WERI-Rb-1 (cell line): ENCODE measurements around the gene ATP6V0D1.

Experiments used
- DNase-seq: peaks from one replicate; pipeline ENCODE4 v3.0.0-alpha.2; 2020
- H3K27ac ChIP-seq: fragments of 250-450 bp; sonication (Bioruptor Pico); 2 replicates; pipeline ENCODE4 v1.5.1; 2020; ENCODE audit warnings: mild to moderate bottlenecking, moderate library complexity
- H3K27me3 ChIP-seq: fragments of 250-450 bp; sonication (Bioruptor Pico); 2 replicates; pipeline ENCODE4 v1.5.1; 2021; ENCODE audit warnings: mild to moderate bottlenecking, low read depth, moderate library complexity; ENCODE audit not compliant: insufficient read depth, severe bottlenecking
- H3K36me3 ChIP-seq: fragments of 250-450 bp; sonication (Bioruptor Pico); 2 replicates; pipeline ENCODE4 v1.5.1; 2020; ENCODE audit warnings: mild to moderate bottlenecking, moderate library complexity
- H3K4me3 ChIP-seq: 2 replicates; pipeline ENCODE4 v1.5.1; 2011; ENCODE audit warnings: low read depth, mild to moderate bottlenecking, control low read depth, low read length
- H3K9me3 ChIP-seq: fragments of 250-450 bp; sonication (Bioruptor Pico); 2 replicates; pipeline ENCODE4 v1.5.1; 2021; ENCODE audit warnings: mild to moderate bottlenecking, moderate library complexity; ENCODE audit not compliant: severe bottlenecking
- TF ChIP-seq, protein P1 (sequence below): IDR thresholded peaks from 2 replicates; pipeline ENCODE4 v1.5.1; 2011; ENCODE audit warnings: low read depth, mild to moderate bottlenecking, control low read depth, inconsistent platforms, low read length

The ATP6V0D1 gene

DNA sequence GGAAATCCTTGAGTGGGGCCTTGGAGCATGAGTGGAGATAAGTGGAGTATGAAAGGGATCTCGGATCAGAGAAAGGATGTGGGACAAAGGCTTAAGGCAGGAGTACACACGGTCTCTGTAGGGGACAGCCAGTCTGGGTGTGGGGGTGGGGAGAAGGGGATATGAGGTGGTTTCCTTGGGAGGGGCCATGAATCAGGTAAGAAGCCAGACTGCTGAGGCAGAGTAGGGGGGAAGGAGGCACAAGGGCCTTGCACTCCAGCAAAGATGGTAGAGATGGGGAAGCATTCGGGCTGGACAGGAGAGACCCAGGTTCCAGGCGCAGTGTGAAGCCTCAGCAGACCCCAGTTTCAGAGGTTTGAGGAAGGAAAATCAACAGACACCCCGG lies 48.5 kb downstream of the ATP6V0D1 start:
- no peaks in the 10 kb centered on the region for H3K27me3 ChIP-seq
- H3K4me3 ChIP-seq, result peak overlapping the region; percentile 39
- peak overlapping the region; percentile 98 for H3K27ac ChIP-seq
- H3K36me3 ChIP-seq, result peaks cover 25% of the 10 kb centered on the region
- TF ChIP-seq, protein P1, sequence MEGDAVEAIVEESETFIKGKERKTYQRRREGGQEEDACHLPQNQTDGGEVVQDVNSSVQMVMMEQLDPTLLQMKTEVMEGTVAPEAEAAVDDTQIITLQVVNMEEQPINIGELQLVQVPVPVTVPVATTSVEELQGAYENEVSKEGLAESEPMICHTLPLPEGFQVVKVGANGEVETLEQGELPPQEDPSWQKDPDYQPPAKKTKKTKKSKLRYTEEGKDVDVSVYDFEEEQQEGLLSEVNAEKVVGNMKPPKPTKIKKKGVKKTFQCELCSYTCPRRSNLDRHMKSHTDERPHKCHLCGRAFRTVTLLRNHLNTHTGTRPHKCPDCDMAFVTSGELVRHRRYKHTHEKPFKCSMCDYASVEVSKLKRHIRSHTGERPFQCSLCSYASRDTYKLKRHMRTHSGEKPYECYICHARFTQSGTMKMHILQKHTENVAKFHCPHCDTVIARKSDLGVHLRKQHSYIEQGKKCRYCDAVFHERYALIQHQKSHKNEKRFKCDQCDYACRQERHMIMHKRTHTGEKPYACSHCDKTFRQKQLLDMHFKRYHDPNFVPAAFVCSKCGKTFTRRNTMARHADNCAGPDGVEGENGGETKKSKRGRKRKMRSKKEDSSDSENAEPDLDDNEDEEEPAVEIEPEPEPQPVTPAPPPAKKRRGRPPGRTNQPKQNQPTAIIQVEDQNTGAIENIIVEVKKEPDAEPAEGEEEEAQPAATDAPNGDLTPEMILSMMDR, result no peak
- peak; percentile 80 for DNase-seq
- H3K9me3 ChIP-seq, result no peaks in the 10 kb centered on the region

DNA sequence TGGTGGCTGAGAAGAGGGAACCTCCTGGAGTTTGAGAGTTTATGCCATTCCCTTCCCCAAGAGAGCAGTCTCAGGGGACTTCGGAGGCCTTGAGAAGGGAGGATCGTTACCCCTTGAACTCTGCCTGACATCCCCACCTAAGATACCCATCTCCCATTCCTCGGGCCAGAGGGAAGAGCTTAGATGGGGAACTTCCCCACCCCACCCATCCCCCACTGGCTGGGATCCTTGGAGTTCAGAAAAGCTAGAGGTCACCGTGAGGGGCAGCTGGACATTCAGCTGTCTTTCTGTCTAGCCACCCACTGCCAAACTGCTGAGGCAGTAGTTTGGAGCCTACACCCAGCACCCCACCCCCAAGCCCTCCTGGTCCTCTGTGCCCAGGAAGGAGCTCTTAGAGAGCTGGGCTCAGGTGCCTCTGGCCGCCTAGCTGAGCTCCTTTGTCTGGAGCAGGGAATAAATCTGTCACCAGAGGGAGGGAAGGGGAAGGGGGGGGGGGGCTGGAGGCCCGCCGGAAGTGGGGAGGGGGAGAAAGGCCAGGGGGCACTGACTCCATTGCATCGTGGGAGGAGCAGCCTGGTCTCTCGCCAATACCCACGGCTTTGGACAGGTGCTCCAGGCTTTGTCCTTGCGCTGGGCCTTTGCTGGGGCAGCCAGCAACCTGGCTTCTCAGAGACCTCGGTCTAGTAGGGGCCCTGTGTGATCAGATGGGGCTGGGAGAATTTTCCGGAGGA lies 49.0 kb downstream of the ATP6V0D1 start:
- TF ChIP-seq, protein P1, result no peak
- peak overlapping the region; percentile 98 for H3K27ac ChIP-seq
- H3K36me3 ChIP-seq, result peaks cover 19% of the 10 kb centered on the region
- H3K9me3 ChIP-seq, result no peaks in the 10 kb centered on the region
- no peaks in the 10 kb centered on the region for H3K27me3 ChIP-seq
- DNase-seq, result peak; percentile 82
- peak overlapping the region; percentile 65 for H3K4me3 ChIP-seq

DNA sequence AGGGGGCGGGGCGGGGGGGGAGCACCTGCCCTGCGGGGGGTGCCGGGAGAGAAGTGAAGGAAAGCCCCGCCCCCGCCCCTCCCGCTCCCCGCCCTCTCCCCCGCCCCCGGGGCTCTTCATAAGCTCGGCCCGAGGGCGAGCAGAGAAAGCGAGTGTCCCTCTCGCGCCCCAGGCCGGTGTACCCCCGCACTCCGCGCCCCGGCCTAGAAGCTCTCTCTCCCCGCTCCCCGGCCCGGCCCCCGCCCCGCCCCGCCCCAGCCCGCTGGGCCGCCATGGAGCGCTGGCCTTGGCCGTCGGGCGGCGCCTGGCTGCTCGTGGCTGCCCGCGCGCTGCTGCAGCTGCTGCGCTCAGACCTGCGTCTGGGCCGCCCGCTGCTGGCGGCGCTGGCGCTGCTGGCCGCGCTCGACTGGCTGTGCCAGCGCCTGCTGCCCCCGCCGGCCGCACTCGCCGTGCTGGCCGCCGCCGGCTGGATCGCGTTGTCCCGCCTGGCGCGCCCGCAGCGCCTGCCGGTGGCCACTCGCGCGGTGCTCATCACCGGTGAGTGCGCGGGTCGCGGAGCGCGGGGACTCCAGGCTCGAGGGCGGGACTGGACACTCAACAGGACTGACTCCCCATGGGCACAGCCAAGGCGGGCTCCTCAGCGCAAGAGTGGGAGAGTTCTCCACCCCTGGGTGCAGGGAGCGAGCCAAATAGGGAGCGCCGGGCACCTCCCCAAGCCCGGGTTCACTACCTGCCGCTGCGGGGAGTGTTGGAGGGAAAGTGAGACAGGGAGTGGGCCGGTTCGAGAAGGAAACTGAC lies 49.8 kb downstream of the ATP6V0D1 start, which contains the start of gene HSD11B2:
Gene HSD11B2 (plus strand): TSS at position 145 of the 798 bp plus-strand sequence. CDS start 128 bp downstream, at position 273.
- Histone ChIP-seq H3K9me3 (no peaks in the 10 kb centered on the region), H3K27me3 (no peaks in the 10 kb centered on the region), H3K27ac (peak within 1 kb of the TSS; percentile 98), H3K4me3 (peak within 1 kb of the TSS; percentile 65), H3K36me3 (peaks cover 13% of the 10 kb centered on the region)
- TF ChIP-seq, protein P1, result no peak
- DNase-seq, result peak; percentile 78

DNA sequence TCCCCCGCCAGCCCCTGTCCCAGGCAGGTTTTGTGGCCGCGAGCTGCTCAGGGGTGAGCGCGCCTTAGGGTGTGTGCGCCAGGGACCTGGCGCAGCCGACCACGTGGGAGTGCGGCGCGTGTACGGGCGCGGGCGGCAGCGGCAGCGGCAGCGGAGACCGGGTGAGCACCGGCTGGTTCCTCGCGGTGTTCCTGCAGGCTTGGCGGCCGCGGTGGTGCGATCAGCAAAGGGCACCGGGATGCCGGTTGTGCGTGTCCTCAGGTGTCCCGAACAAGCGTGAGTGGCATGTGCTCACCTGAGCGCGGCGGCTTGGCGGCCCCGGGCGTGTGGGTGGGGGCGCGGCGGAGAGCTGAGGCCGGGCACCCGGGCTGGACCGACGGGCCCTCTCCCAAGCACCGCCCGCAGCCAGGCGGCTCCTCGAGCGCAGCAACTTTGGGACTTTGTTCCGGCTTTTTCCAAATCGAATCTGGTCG lies 50.4 kb downstream of the ATP6V0D1 start:
- Histone ChIP-seq H3K27me3 (no peaks in the 10 kb centered on the region), H3K9me3 (no peaks in the 10 kb centered on the region), H3K27ac (peak overlapping the region; percentile 81), H3K36me3 (peaks cover 8% of the 10 kb centered on the region), H3K4me3 (peak overlapping the region; percentile 52)
- TF ChIP-seq, protein P1, result no peak
- peak; percentile 40 for DNase-seq

DNA sequence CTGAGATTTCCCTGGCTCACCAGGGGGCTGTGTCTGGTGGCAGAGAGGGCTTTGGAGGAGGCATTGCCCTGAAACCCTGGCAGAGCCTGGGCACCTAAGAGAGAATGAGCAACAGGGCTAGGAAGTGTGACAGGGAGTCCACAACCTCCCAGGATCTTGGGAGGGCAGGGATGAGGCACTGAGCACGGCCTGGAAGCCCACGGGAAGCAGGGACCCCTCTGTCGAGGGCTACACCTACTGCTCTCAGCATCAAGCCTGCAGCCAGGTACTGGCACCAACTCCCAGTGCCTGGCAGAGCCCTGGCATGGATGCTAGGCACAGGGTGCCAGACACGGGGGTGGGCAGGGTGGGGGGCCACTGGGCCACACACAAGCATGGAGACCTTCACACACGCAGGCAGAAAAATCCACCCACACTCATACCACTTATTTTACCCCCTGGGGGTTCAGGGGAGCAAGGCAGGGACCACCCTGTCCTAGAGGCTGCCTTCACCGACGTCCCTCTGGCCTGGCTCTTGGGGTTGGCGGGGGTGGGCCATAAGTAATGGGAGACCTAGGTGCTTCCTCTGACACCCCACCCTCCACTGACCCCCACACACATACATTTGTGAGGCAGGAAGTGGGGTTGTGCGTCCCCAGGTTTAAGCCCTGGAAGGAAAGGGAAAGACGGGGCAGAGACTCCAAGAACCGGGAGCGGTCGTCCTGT lies 51.0 kb downstream of the ATP6V0D1 start:
- TF ChIP-seq, protein P1, result no peak
- H3K4me3 ChIP-seq, result peak overlapping the region; percentile 52
- no peak for DNase-seq
- no peaks in the 10 kb centered on the region for H3K27me3 ChIP-seq
- peaks cover 7% of the 10 kb centered on the region; the same call in 1 of the 2 replicates for H3K36me3 ChIP-seq
- H3K27ac ChIP-seq, result peak overlapping the region; percentile 81
- no peaks in the 10 kb centered on the region for H3K9me3 ChIP-seq
